OCI-LY3 (cell line): ENCODE data around the gene SMYD2.

Experiments used
- H2AFZ ChIP-seq: fragments of 200-600, 300-600 bp; shearing (Covaris generic); 2 replicates; pipeline ENCODE4 v1.6.0; 2014; ENCODE audit warnings: antibody characterized with exemption, low read depth, low read length
- H3K27ac ChIP-seq: fragments of 200-600, 300-600 bp; sonication (generic); 2 replicates; pipeline ENCODE4 v1.5.1; 2014; ENCODE audit warnings: mild to moderate bottlenecking, low read length, moderate library complexity, mixed read lengths
- H3K27me3 ChIP-seq: fragments of 200-600, 300-600 bp; sonication (generic); 2 replicates; pipeline ENCODE4 v1.6.1; 2014; ENCODE audit warnings: low read depth, low read length, mixed read lengths
- H3K36me3 ChIP-seq: fragments of 200-600, 300-600 bp; sonication (generic); replicated peaks from 2 replicates; pipeline ENCODE3; 2014; ENCODE audit warnings: low read depth, low read length, mixed read lengths
- H3K4me1 ChIP-seq: fragments of 300-600, 200-600 bp; sonication (generic); 2 replicates; pipeline ENCODE4 v1.6.1; 2014; ENCODE audit warnings: low read length, mixed read lengths
- H3K4me2 ChIP-seq: fragments of 200-600, 300-600 bp; sonication (generic); 2 replicates; pipeline ENCODE4 v1.6.1; 2014; ENCODE audit warnings: low read length, mixed read lengths
- H3K4me3 ChIP-seq: fragments of 300-600, 200-600 bp; sonication (generic); 2 replicates; pipeline ENCODE4 v1.5.1; 2014; ENCODE audit warnings: antibody characterized with exemption, mild to moderate bottlenecking, low read length, moderate library complexity
- H3K79me2 ChIP-seq: fragments of 300-600, 200-600 bp; shearing (Covaris generic); 2 replicates; pipeline ENCODE4 v1.6.1; 2014; ENCODE audit warnings: mild to moderate bottlenecking, low read length, mixed read lengths
- H3K9ac ChIP-seq: fragments of 300-600, 200-600 bp; shearing (Covaris generic); 2 replicates; pipeline ENCODE4 v1.6.0; 2014; ENCODE audit warnings: mild to moderate bottlenecking, low read length, moderate library complexity
- H3K9me3 ChIP-seq: fragments of 200-600, 300-600 bp; shearing (Covaris generic); 2 replicates; pipeline ENCODE4 v1.6.1; 2014; ENCODE audit warnings: low read length, mixed read lengths; ENCODE audit not compliant: insufficient read depth
- H4K20me1 ChIP-seq: fragments of 200-600, 300-600 bp; sonication (generic); 2 replicates; pipeline ENCODE4 v1.6.1; 2016; ENCODE audit warnings: low read length, mixed read lengths; ENCODE audit not compliant: insufficient read depth
- CTCF ChIP-seq: fragments of 200-600, 300-600 bp; sonication (generic); IDR thresholded peaks from 2 replicates; pipeline ENCODE4 v1.5.1; 2014; ENCODE audit warnings: antibody characterized with exemption, low read length, low read depth
- EZH2phosphoT487 ChIP-seq: fragments of 200-600 bp; shearing (Covaris generic); IDR thresholded peaks from 2 replicates; pipeline ENCODE4 v1.6.1; 2018; ENCODE audit warnings: antibody characterized with exemption, mixed run types, low read depth

The SMYD2 gene

GRCh38 chr1:214282630-214283242 lies 1.8 kb downstream of the SMYD2 start:
- Histone ChIP-seq H3K4me1 (peaks cover 47% of the 10 kb centered on the region), H3K36me3 (peaks cover 11% of the 10 kb centered on the region), H3K9me3 (no peaks in the 10 kb centered on the region), H3K4me2 (peak overlapping the region; percentile 98), H3K27me3 (no peaks in the 10 kb centered on the region), H3K4me3 (peak overlapping the region; percentile 92), H2AFZ (no peak overlapping the region), H3K79me2 (peaks cover 70% of the 10 kb centered on the region), H3K27ac (peak overlapping the region; percentile 87), H3K9ac (peak overlapping the region; percentile 98), H4K20me1 (no peaks in the 10 kb centered on the region)
- TF ChIP-seq EZH2phosphoT487: no peak
- TF ChIP-seq CTCF: no peak

DNA sequence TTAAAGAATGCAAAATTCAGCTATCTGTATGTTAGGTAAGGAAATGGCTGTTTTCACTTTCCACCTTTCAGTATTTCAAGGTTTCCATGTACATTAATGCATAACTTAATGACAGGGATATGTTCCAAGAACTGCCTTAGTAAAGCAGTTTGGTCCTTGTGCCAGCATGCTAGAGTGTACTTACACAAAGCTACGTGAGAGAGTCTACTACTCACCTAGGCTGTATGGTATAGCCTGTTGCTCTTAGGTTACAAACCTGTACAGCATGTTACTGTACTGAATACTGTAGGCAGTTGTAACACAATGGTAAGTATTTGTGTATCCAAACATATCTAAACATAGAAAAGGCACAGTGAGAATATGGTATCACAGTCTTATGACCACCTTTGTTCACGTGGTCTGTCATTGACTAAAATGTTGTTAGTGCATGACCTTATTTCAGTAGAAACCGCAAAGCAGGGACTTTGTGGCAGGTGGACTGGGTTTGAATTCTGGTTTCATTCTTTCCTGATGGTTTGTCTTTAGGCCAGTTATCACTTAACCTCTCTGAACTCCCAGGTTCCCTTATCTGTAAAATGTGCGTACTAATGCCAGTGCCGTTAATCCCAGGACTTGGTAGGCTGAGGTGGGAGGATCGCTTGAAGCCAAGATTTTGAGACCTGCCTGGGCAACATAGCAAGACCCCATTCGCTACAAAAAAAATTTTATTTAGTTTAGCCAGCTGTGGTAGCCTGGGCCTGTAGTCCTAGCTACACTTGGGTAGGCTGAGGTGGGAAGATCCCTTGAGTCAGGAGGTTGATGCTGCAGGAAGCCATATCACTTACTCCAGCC lies 4.9 kb downstream of the SMYD2 start:
- Histone ChIP-seq H2AFZ (no peak overlapping the region), H3K9me3 (peaks cover 10% of the 10 kb centered on the region; the same call in 1 of the 2 replicates), H3K79me2 (peaks cover 89% of the 10 kb centered on the region), H3K36me3 (peaks cover 23% of the 10 kb centered on the region), H3K27ac (0 out of 2 replicates have a peak overlapping the region, but pooled peaks have one; percentile 1), H3K4me1 (peaks cover 57% of the 10 kb centered on the region), H3K4me3 (no peak overlapping the region), H3K9ac (no peak overlapping the region), H3K27me3 (no peaks in the 10 kb centered on the region), H4K20me1 (no peaks in the 10 kb centered on the region), H3K4me2 (peak overlapping the region; percentile 98)
- TF ChIP-seq CTCF: no peak
- TF ChIP-seq EZH2phosphoT487: no peak

- H3K4me1 ChIP-seq: peaks cover 63% of the 10 kb centered on the region
- no peak overlapping the region for H3K4me3 ChIP-seq
- peaks cover 10% of the 10 kb centered on the region; the same call in 1 of the 2 replicates for H3K9me3 ChIP-seq
- H2AFZ ChIP-seq: no peak overlapping the region
- no peaks in the 10 kb centered on the region for H4K20me1 ChIP-seq
- H3K27me3 ChIP-seq: no peaks in the 10 kb centered on the region
- H3K36me3 ChIP-seq: peaks cover 26% of the 10 kb centered on the region
- no peak overlapping the region for H3K9ac ChIP-seq
- no peak overlapping the region for H3K27ac ChIP-seq
- no peak for TF ChIP-seq EZH2phosphoT487
- TF ChIP-seq CTCF: no peak
- no peak overlapping the region for H3K4me2 ChIP-seq
- H3K79me2 ChIP-seq: peaks cover 94% of the 10 kb centered on the region
These were observed 6.9 kb downstream of the SMYD2 start for GRCh38 chr1:214287884-214288283.
